Activated B cell treated with CpG ODN at 0.5 μM for 24 hours (primary cell): ENCODE results near the gene SURF1. TPM values are rescaled to one million over a fixed set of nuclear protein-coding genes. Genes with fewer than 3 reads are reported as not detected.

ENCODE experiments used
- ATAC-seq: fragments of 200-7000 bp; cut with Tn5 transposase; one replicate; pipeline ENCODE4 v1.10.0; 2021; ENCODE audit warnings: low read depth, mild to moderate bottlenecking, moderate library complexity
- CTCF ChIA-PET: fragments of 350-600 bp; sonication (Branson Sonifier 250); formaldehyde crosslinking; loops from one replicate; lab custom pipeline; 2021; ENCODE audit warnings: antibody characterized with exemption; lab: Charles Lee
- POLR2A ChIA-PET: fragments of 350-600 bp; sonication (Branson Sonifier 250); formaldehyde crosslinking; loops from one replicate; lab custom pipeline; 2021; ENCODE audit warnings: antibody characterized with exemption; lab: Charles Lee
- DNase-seq: peaks from one replicate; pipeline ENCODE4 v3.0.0; 2022
- H3K27ac Mint-ChIP-seq: one replicate; pipeline ENCODE4 v1.8.0; 2020; ENCODE audit warnings: mixed read lengths
- H3K27me3 Mint-ChIP-seq: one replicate; pipeline ENCODE4 v1.8.0; 2021; ENCODE audit warnings: mixed read lengths
- H3K36me3 Mint-ChIP-seq: one replicate; pipeline ENCODE4 v1.8.0; 2021; ENCODE audit warnings: low read depth, mixed read lengths
- H3K4me1 Mint-ChIP-seq: one replicate; pipeline ENCODE4 v1.8.0; 2021; ENCODE audit warnings: mixed read lengths
- H3K4me3 Mint-ChIP-seq: one replicate; pipeline ENCODE4 v1.8.0; 2020; ENCODE audit warnings: mild to moderate bottlenecking, mixed read lengths
- H3K9me3 Mint-ChIP-seq: one replicate; pipeline ENCODE4 v1.8.0; 2020; ENCODE audit warnings: mixed read lengths
- intact Hi-C: fragments of 100-400 bp; cut with micrococcal nuclease; formaldehyde crosslinking; loops from one replicate; pipeline ENCODE4 v1.15.1; 2024
- total RNA-seq: library from RNA; stranded (reverse); gene quantifications from 2 replicates; pipeline ENCODE4 v1.2.3, GENCODE V29; 2022
- TF ChIP-seq, protein P1 (sequence below): fragments of 200-600 bp; IDR thresholded peaks from one replicate; pipeline ENCODE4 v1.8.0; 2022; ENCODE audit warnings: antibody characterized with exemption, mild to moderate bottlenecking

SURF1 gene
- total RNA-seq, 1 donor from 2014 or later = 33.6 TPM

DNA sequence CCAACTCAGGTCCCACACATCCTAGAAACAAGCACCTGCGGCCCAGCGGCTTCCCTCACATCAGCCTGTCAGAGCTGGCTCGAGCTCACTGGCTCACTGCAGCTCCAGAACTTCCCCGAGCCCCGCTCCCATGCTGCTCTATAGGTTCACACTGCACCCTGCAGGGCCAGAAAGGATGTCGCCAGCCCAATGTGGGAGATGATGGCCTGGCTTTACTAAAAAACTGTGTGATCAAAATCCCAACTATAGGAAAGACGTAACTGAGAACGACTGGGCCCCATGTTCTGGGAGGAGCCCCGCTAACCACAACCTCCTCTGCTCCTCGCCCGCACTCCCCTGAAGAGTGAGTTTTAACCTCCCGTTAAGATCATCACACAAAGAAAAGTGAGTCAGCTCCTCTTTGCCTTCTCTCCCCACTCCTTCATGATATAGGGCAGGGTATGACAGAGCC is 15.0 kb upstream of the SURF1 start:
- no peak for ATAC-seq
- ChIA-PET CTCF (interaction anchor here (1.3 kb wide), 1 partner anchor 185 kb away, joined by 3 read pairs; no protein-coding TSS in a partner anchor), POLR2A (interaction anchor here (0.6 to 1.6 kb wide), 4 partner anchors 15 to 24 kb away, joined by 3 to 7 read pairs (median 4); partner anchors contain the start of genes MED22, RPL7A, SURF1 and SURF2)
- Mint-ChIP-seq H3K4me1 (peaks cover 64% of the 10 kb centered on the region), H3K27me3 (no peaks in the 10 kb centered on the region), H3K36me3 (peaks cover 49% of the 10 kb centered on the region), H3K27ac (peak overlapping the region; percentile 26), H3K9me3 (no peaks in the 10 kb centered on the region), H3K4me3 (peak overlapping the region; percentile 21)
- DNase-seq = no peak
- intact Hi-C loops = loop anchor here (10.0 kb wide), 2 partner anchors 654 to 764 kb away; partner anchors contain the start of genes BRD3OS and WDR5
- TF ChIP-seq, protein P1, sequence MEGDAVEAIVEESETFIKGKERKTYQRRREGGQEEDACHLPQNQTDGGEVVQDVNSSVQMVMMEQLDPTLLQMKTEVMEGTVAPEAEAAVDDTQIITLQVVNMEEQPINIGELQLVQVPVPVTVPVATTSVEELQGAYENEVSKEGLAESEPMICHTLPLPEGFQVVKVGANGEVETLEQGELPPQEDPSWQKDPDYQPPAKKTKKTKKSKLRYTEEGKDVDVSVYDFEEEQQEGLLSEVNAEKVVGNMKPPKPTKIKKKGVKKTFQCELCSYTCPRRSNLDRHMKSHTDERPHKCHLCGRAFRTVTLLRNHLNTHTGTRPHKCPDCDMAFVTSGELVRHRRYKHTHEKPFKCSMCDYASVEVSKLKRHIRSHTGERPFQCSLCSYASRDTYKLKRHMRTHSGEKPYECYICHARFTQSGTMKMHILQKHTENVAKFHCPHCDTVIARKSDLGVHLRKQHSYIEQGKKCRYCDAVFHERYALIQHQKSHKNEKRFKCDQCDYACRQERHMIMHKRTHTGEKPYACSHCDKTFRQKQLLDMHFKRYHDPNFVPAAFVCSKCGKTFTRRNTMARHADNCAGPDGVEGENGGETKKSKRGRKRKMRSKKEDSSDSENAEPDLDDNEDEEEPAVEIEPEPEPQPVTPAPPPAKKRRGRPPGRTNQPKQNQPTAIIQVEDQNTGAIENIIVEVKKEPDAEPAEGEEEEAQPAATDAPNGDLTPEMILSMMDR = no peak

DNA sequence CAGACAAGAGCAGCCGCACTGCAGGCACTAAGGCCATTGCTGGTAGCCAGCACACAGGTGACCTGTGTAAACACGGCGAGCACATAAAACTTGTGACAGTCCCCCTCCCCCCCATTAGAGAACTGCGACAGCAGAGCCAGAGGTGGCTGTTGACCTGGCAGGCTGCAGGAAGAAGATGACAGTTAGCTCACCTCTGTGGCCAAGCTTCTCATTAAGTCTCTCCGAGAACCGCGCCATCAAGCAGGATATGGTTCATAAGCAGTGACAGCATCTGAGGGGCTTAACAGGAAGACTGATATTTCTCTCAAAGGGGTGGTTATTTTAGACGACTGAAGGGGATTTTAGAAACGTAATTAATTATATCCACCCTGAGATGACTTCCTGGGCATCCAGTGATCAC is 14.4 kb upstream of the SURF1 start:
- TF ChIP-seq, protein P1 = no peak
- no peak for DNase-seq
- ATAC-seq = no peak
- H3K4me3 Mint-ChIP-seq = peak overlapping the region; percentile 21
- no peaks in the 10 kb centered on the region for H3K27me3 Mint-ChIP-seq
- H3K36me3 Mint-ChIP-seq = peaks cover 55% of the 10 kb centered on the region
- POLR2A ChIA-PET = interaction anchor here (0.6 to 1.6 kb wide), 5 partner anchors 14 to 1033 kb away, joined by 3 to 7 read pairs (median 4); partner anchors contain the start of genes MED22, RPL7A, SURF1 and SURF2
- H3K9me3 Mint-ChIP-seq = no peaks in the 10 kb centered on the region
- intact Hi-C loops = loop anchor here (10.0 kb wide), 2 partner anchors 654 to 764 kb away; partner anchors contain the start of genes BRD3OS and WDR5
- CTCF ChIA-PET = interaction anchor here (1.3 kb wide), 1 partner anchor 185 kb away, joined by 3 read pairs; no protein-coding TSS in a partner anchor
- peaks cover 64% of the 10 kb centered on the region for H3K4me1 Mint-ChIP-seq
- H3K27ac Mint-ChIP-seq = peak overlapping the region; percentile 26

DNA sequence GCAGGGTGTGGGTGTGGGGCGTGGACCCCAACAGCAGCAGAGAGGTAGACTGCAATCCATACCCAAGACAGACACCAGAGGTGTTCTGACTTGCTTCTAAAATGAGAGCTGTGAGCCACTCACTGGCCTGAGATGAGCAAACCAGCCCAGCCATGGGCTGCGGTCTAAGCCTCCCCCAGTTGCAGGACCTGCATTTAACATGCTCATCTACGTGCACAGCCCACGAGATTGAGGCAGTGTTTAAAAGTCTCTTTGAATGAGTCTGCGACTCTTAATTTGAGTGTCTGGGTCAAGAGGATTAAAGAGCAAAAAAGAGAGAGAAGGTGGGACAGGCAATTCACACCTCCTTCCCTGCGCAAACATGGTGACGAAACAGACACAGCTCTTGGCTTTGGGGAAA is 13.6 kb upstream of the SURF1 start:
- no peak overlapping the region for H3K27ac Mint-ChIP-seq
- ATAC-seq (no peak), DNase-seq (no peak)
- H3K4me1 Mint-ChIP-seq = peaks cover 62% of the 10 kb centered on the region
- POLR2A ChIA-PET = no interaction called here
- H3K36me3 Mint-ChIP-seq = peaks cover 59% of the 10 kb centered on the region
- H3K27me3 Mint-ChIP-seq = no peaks in the 10 kb centered on the region
- intact Hi-C loops = loop anchor here (10.0 kb wide), 2 partner anchors 655 to 765 kb away; partner anchors contain the start of genes BRD3OS and WDR5
- no peaks in the 10 kb centered on the region for H3K9me3 Mint-ChIP-seq
- TF ChIP-seq, protein P1 = no peak
- CTCF ChIA-PET = no interaction called here
- no peak overlapping the region for H3K4me3 Mint-ChIP-seq

DNA sequence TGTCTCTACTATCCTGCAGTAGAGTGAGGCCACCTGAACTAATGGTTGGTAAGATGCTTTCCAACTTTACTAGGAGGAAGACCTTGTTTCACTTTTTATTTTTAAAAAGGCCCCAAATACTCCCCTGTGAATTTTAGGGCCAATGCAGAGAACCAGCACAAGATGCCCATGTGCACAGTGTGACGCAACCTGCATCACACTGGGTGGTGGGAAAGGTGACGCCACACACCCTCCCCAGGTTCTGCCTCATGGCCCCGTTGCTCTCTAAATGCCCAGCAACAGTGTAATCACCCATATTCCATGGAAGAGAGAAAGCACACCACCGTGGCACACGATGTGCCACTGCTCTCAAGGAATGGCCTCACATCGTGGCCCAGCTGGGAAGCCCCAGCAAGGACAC is 13.1 kb upstream of the SURF1 start:
- H3K27me3 Mint-ChIP-seq = no peaks in the 10 kb centered on the region
- DNase-seq = no peak
- H3K27ac Mint-ChIP-seq = no peak overlapping the region
- TF ChIP-seq, protein P1 = no peak
- POLR2A ChIA-PET = no interaction called here
- H3K36me3 Mint-ChIP-seq = peaks cover 63% of the 10 kb centered on the region
- intact Hi-C loops = no loop called here
- ATAC-seq = no peak
- H3K4me3 Mint-ChIP-seq = no peak overlapping the region
- CTCF ChIA-PET = no interaction called here
- H3K4me1 Mint-ChIP-seq = peaks cover 57% of the 10 kb centered on the region
- H3K9me3 Mint-ChIP-seq = no peaks in the 10 kb centered on the region

DNA sequence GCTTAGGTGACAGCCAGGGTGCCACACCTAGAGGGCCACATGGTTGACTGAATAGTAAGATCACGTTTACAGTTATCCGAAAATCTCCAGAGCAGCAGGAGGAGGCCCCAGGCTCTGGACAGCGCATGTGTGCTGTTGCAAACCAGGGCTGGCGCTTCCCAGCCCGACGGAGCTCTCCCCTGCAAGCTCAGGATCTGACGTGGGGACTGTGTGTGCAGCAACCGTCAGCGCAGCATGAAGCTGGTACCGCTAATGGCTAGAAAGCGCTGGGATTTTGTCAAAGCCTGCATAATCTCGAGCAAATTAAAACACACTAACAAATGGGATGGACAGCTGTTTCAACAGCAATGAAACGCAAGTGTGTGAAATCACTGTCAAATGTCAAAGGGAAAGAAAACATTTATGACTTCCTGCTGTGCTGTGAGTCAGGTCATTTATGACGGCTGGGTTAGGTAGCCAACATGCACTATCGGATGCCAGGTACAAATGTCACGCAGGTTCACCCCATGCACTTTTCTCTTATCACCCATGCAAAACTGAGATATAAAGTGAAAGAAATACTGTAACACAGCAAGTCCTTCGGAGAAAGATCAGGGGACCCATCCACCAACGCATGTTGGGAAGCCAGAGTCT is 12.1 kb upstream of the SURF1 start:
- peaks cover 49% of the 10 kb centered on the region for H3K4me1 Mint-ChIP-seq
- no peaks in the 10 kb centered on the region for H3K27me3 Mint-ChIP-seq
- ChIA-PET POLR2A (no interaction called here), CTCF (no interaction called here)
- DNase-seq (no peak), ATAC-seq (no peak)
- peaks cover 73% of the 10 kb centered on the region for H3K36me3 Mint-ChIP-seq
- no peaks in the 10 kb centered on the region for H3K9me3 Mint-ChIP-seq
- TF ChIP-seq, protein P1 = no peak
- no peak overlapping the region for H3K4me3 Mint-ChIP-seq
- intact Hi-C loops = no loop called here
- no peak overlapping the region for H3K27ac Mint-ChIP-seq
